Endothelial cell of umbilical vein (primary cell): ENCODE data around the gene GIPC3. TPM values are rescaled to one million over a fixed set of nuclear protein-coding genes. Genes with fewer than 3 reads are reported as not detected.
A peak's percentile ranks its signal among the peaks of the same experiment; 100 is the strongest.

Experiments used
- BruUV-seq: library from RNA; stranded (reverse); fragments of 400-500 nt; replicated peaks from 2 replicates; lab custom pipeline; 2021; lab: Mats Ljungman, UMichigan
- CTCF ChIA-PET: fragments of 300-600, 350-600 bp; sonication (Branson Sonifier 250); formaldehyde crosslinking; loops from one replicate; lab custom pipeline; 2021; ENCODE audit warnings: antibody characterized with exemption, inconsistent platforms; lab: Charles Lee
- POLR2A ChIA-PET: fragments of 300-600, 350-600 bp; sonication (Branson Sonifier 250); formaldehyde crosslinking; loops from one replicate; lab custom pipeline; 2021; ENCODE audit warnings: antibody characterized with exemption, inconsistent platforms; lab: Charles Lee
- DNase-seq: peaks from one replicate; pipeline ENCODE4 v3.0.0-alpha.2; 2011; ENCODE audit warnings: low read depth, low spot score
- FAIRE-seq: peaks from 2 replicates; lab custom pipeline; 2011; peaks lifted over from hg19 to GRCh38; lab: Jason Lieb, UNC
- H2AFZ ChIP-seq: 2 replicates; pipeline ENCODE4 v1.6.0; 2012; ENCODE audit warnings: low read depth, low read length, control low read depth, inconsistent platforms
- H3K27ac ChIP-seq: 2 replicates; pipeline ENCODE4 v1.5.1; 2011; ENCODE audit warnings: low read depth, mild to moderate bottlenecking, control low read depth, low read length, moderate library complexity; ENCODE audit not compliant: insufficient read depth
- H3K27me3 ChIP-seq, 2 experiments: 2 replicates each; pipeline versions ENCODE4 v1.6.0 to v1.6.1; 2011; ENCODE audit warnings: low read length in 2 of 2, mixed read lengths in 1 of 2; ENCODE audit not compliant: control insufficient read depth in 2 of 2, insufficient read depth in 2 of 2
- H3K36me3 ChIP-seq, 2 experiments: 2 replicates in 1 of 2; 3 replicates in 1 of 2; pipeline ENCODE4 v1.5.1; 2011; ENCODE audit warnings: low read length in 2 of 2, mild to moderate bottlenecking in 1 of 2, moderate library complexity in 1 of 2; ENCODE audit not compliant: control insufficient read depth in 2 of 2, insufficient read depth in 2 of 2; ENCODE audit errors: extremely low read depth in 1 of 2
- H3K4me1 ChIP-seq: 3 replicates; pipeline ENCODE4 v1.5.1; 2011; ENCODE audit warnings: mild to moderate bottlenecking, low read length; ENCODE audit not compliant: control insufficient read depth, insufficient read depth; ENCODE audit errors: extremely low read depth
- H3K4me2 ChIP-seq: 2 replicates; pipeline ENCODE4 v1.6.1; 2011; ENCODE audit warnings: low read length, control low read depth, mixed read lengths; ENCODE audit not compliant: insufficient read depth
- H3K4me3 ChIP-seq, 3 experiments: fragments of 200-600 bp in 1 of 3; sonication (generic), shearing (Covaris generic) in 1 of 3; replicated peaks in 1 of 3; 2 replicates each; pipeline ENCODE4 v1.5.1; 2011 to 2016; ENCODE audit warnings: control low read depth in 3 of 3, low read length in 3 of 3, mild to moderate bottlenecking in 2 of 3, inconsistent platforms in 1 of 3, low read depth in 1 of 3, moderate library complexity in 1 of 3; ENCODE audit not compliant: insufficient read depth in 1 of 3
- H3K79me2 ChIP-seq: 2 replicates; pipeline ENCODE4 v1.6.0; 2012; ENCODE audit warnings: low read length, inconsistent platforms; ENCODE audit not compliant: control insufficient read depth, insufficient read depth
- H3K9ac ChIP-seq: replicated peaks from 2 replicates; pipeline ENCODE3; 2011; ENCODE audit warnings: low read length, control low read depth; ENCODE audit not compliant: insufficient read depth; ENCODE audit errors: extremely low read depth
- H3K9me1 ChIP-seq: replicated peaks from 3 replicates; pipeline ENCODE4 v1.6.0; 2011; ENCODE audit warnings: mild to moderate bottlenecking, low read length; ENCODE audit not compliant: control insufficient read depth, insufficient read depth; ENCODE audit errors: extremely low read depth
- H3K9me3 ChIP-seq: replicated peaks from 2 replicates; pipeline ENCODE4 v1.5.1; 2012; ENCODE audit warnings: low read length, inconsistent platforms; ENCODE audit not compliant: control insufficient read depth, insufficient read depth
- H4K20me1 ChIP-seq: replicated peaks from 2 replicates; pipeline ENCODE3; 2011; ENCODE audit warnings: mild to moderate bottlenecking, low read length; ENCODE audit not compliant: control insufficient read depth, insufficient read depth; ENCODE audit errors: extremely low read depth
- GATA2 ChIP-seq: IDR thresholded peaks from 2 replicates; pipeline ENCODE4 v1.7.0; 2011; ENCODE audit warnings: low read depth, mild to moderate bottlenecking, moderate library complexity, mixed read lengths, low read length; ENCODE audit not compliant: insufficient read length, insufficient read depth
- JUN ChIP-seq: IDR thresholded peaks from 2 replicates; pipeline ENCODE4 v1.6.1; 2011; ENCODE audit warnings: borderline replicate concordance, low read depth; ENCODE audit not compliant: insufficient read length, insufficient read depth
- MYC ChIP-seq: IDR thresholded peaks from one replicate; pipeline ENCODE4 v1.6.1; 2011; ENCODE audit warnings: mild to moderate bottlenecking, low read depth, low read length
- POLR2A ChIP-seq: IDR thresholded peaks from 2 replicates; pipeline ENCODE4 v1.6.1; 2012; ENCODE audit warnings: low read depth, mild to moderate bottlenecking, control low read depth, low read length
- POLR2AphosphoS5 ChIP-seq: IDR thresholded peaks from 2 replicates; pipeline ENCODE4 v1.6.1; 2012; ENCODE audit warnings: low read depth, mild to moderate bottlenecking, control low read depth, low read length, moderate library complexity; ENCODE audit not compliant: insufficient read depth
- dilution Hi-C: fragments of 300-500 bp; cut with MboI; formaldehyde crosslinking; loops from one replicate; pipeline ENCODE4 v1.15.0; 2019; ENCODE audit warnings: low sequenced_read_pairs; ENCODE audit not compliant: extremely low pct_ligation_motif_present
- intact Hi-C: fragments of 100-400 bp; cut with micrococcal nuclease; formaldehyde crosslinking; loops from one replicate; pipeline ENCODE4 v1.10.0; 2022
- polyA plus RNA-seq, 4 experiments: library from polyadenylated mRNA; depleted of rRNA in 3 of 4; stranded (reverse) in 3 of 4; unstranded in 1 of 4; fragments of >200 nt; gene quantifications; 2 replicates each; pipeline versions ENCODE4 v1.2.1 to v1.2.3, GENCODE V29; 2011 to 2012; ENCODE audit warnings: missing spikeins in 1 of 4
- total RNA-seq: library from RNA; stranded (reverse); gene quantifications from 2 replicates; pipeline ENCODE4 v1.2.3, GENCODE V29; 2021
- TF ChIP-seq, protein P1 (sequence below), 2 donors: IDR thresholded peaks; 1 replicate in 1 of 2; 2 replicates in 1 of 2; pipeline ENCODE4 v1.5.1; 2011; ENCODE audit warnings: low read length in 2 of 2, mild to moderate bottlenecking in 2 of 2, moderate library complexity in 2 of 2, control low read depth in 1 of 2, inconsistent platforms in 1 of 2, low read depth in 1 of 2; ENCODE audit not compliant: insufficient read depth in 1 of 2; ENCODE audit errors: extremely low read depth in 1 of 2
- TF ChIP-seq, protein P2 (sequence below): IDR thresholded peaks from 2 replicates; pipeline ENCODE4 v1.6.1; 2011; ENCODE audit not compliant: insufficient read depth, insufficient read length

GIPC3 gene
- total and polyA plus RNA-seq, 2 donors (not counting 3 experiments of a cell fraction or from before 2014, with no cell fraction given), result 2.2 to 6.6 TPM

DNA sequence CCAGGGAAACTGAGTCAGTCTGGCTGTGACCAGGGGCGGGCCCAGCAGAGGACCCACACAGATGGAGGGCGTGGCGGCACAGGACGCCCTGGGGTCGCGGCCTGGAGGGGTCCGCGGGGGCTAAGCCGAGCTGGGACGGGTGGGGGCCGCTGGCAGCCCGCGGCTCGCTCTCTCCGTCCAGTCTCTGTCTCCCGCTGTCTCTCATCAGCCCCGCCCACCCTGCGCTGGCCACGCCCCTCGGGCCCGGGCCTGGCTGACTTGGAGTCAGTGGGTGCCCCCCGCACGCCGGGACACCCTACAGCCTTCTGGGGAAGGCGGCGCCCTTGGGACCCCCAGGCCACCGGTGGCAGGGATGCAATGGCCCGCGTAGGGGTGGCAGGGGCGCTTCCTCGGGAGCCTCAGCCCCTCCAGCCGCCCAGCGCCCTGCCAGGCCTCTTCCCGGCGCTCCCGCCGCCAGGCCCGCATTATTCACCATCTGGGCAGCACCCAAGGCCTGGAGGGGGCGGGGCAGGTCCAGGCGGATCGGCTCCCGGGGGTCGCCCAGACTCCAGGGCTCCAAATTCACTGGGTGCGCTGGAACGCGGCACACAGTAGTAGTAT lies 21.5 kb downstream of the GIPC3 start, which contains the start of gene TBXA2R:
TBXA2R (minus strand) TSS at position 186 of the 600 bp plus-strand sequence. CDS start 6,241 bp downstream, outside the sequence.
- Histone ChIP-seq H3K4me1 (peaks cover 23% of the 10 kb centered on the region), H4K20me1 (no peaks in the 10 kb centered on the region), H3K36me3 (peaks cover 0 to 5% of the 10 kb centered on the region in 2 experiments), H3K79me2 (no peaks in the 10 kb centered on the region), H3K27ac (peak within 1 kb of the TSS; percentile 34), H3K9me1 (no peaks in the 10 kb centered on the region), H3K4me3 (peak within 1 kb of the TSS; percentile 39 to 48 (median 39)), H3K9me3 (no peaks in the 10 kb centered on the region), H3K27me3 (no peaks in the 10 kb centered on the region), H3K4me2 (peak within 1 kb of the TSS; percentile 63), H2AFZ (peak within 1 kb of the TSS; percentile 81), H3K9ac (peak within 1 kb of the TSS; percentile 39)
- ChIA-PET POLR2A (no interaction called here), CTCF (interaction anchor here (0.9 to 2.3 kb wide), 6 partner anchors 12 to 51 kb away, joined by 3 to 7 read pairs (median 4); partner anchors contain the start of gene GIPC3)
- dilution Hi-C loops, result no loop called here
- intact Hi-C loops, result loop anchor here (2.0 to 5.0 kb wide), 2 partner anchors 22 to 34 kb away; partner anchors contain the start of genes GIPC3 and HMG20B
- BruUV-seq, result no TSS peak
- DNase-seq (peak; percentile 69), FAIRE-seq (peak; percentile 84)
- no peak for TF ChIP-seq GATA2
- TF ChIP-seq JUN, result no peak
- peak; percentile 17 for TF ChIP-seq POLR2A
- TF ChIP-seq, protein P1, sequence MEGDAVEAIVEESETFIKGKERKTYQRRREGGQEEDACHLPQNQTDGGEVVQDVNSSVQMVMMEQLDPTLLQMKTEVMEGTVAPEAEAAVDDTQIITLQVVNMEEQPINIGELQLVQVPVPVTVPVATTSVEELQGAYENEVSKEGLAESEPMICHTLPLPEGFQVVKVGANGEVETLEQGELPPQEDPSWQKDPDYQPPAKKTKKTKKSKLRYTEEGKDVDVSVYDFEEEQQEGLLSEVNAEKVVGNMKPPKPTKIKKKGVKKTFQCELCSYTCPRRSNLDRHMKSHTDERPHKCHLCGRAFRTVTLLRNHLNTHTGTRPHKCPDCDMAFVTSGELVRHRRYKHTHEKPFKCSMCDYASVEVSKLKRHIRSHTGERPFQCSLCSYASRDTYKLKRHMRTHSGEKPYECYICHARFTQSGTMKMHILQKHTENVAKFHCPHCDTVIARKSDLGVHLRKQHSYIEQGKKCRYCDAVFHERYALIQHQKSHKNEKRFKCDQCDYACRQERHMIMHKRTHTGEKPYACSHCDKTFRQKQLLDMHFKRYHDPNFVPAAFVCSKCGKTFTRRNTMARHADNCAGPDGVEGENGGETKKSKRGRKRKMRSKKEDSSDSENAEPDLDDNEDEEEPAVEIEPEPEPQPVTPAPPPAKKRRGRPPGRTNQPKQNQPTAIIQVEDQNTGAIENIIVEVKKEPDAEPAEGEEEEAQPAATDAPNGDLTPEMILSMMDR (IDR thresholded peaks at IDR 0.05; ENCODE audit: extremely low read depth in 1 of 2, insufficient read depth in 1 of 2, low read depth in 1 of 2, low read length in 2 of 2), result no peak
- TF ChIP-seq, protein P2, sequence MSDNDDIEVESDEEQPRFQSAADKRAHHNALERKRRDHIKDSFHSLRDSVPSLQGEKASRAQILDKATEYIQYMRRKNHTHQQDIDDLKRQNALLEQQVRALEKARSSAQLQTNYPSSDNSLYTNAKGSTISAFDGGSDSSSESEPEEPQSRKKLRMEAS, result no peak
- TF ChIP-seq POLR2AphosphoS5, result peak; percentile 46
- no peak for TF ChIP-seq MYC
